Head of caudate nucleus (tissue), 42 donors: Measurements from ENCODE around the gene DNTTIP2.
A peak's percentile ranks its signal among the peaks of the same experiment; 100 is the strongest.

Source experiments
- DNase-seq, 42 donors: peaks; one replicate each; pipeline versions ENCODE4 v3.0.0 to v3.0.0-alpha.2; 2020 to 2021; ENCODE audit warnings: mixed read lengths in 7 of 42
- intact Hi-C: fragments of 100-400 bp; cut with DNase I; formaldehyde crosslinking; loops from one replicate; pipeline ENCODE4 v1.15.0; 2022

DNTTIP2 gene

GRCh38 chr1:93821423-93822144, 57.4 kb downstream of the DNTTIP2 start:
- DNase-seq = no peak
- intact Hi-C loops = no loop called here

- intact Hi-C loops = no loop called here
- no peak for DNase-seq
Observed at GRCh38 chr1:93820554-93821422, 58.2 kb downstream of the DNTTIP2 start.

- intact Hi-C loops = loop anchor here (10.0 kb wide), 1 partner anchor 384 kb away; no protein-coding TSS in a partner anchor
Observed at GRCh38 chr1:93818570-93818959, 60.4 kb downstream of the DNTTIP2 start.

GRCh38 chr1:93817819-93818569, 61.0 kb downstream of the DNTTIP2 start:
- intact Hi-C loops = loop anchor here (10.0 kb wide), 1 partner anchor 383 kb away; no protein-coding TSS in a partner anchor
- DNase-seq = peak in 3 of 42 donors; percentile 2 to 21 (median 6)

More at GRCh38 chr1:93818570-93818959, 60.4 kb downstream of the DNTTIP2 start:
- DNase-seq = no peak

GRCh38 chr1:93816970-93817678, 61.9 kb downstream of the DNTTIP2 start:
- peak in 7 of 42 donors; percentile 9 to 41 (median 21) for DNase-seq
- intact Hi-C loops = loop anchor here (10.0 kb wide), 1 partner anchor 382 kb away; no protein-coding TSS in a partner anchor
